GM10847 (cell line): ENCODE data around the gene SH3PXD2A.

Experiments used
- POLR2A ChIP-seq: IDR thresholded peaks from 2 replicates; pipeline ENCODE4 v1.6.1; 2011; ENCODE audit not compliant: insufficient read length; ENCODE audit errors: extremely low read depth

Gene SH3PXD2A

DNA sequence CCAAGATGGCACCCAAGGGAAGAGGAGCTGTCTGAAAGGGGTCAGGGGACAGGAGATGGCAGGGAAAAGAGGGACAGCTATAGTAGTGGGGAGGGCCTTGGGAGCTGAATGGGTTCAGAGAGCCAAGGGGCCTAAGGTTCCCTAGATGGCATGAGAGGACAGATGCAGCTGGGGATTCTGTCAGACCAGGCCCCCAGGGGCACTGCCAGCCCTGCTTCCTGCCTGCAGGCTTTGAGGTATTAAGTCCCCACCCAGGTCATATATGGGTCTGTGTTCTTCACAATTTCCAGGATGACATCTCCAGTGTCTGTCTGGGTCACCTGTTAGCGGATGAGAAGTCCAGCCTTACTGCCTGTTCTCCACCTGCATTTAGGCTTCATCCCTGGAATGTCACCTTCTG, 305.1 kb downstream of the SH3PXD2A start:
- TF ChIP-seq POLR2A, result no peak

DNA sequence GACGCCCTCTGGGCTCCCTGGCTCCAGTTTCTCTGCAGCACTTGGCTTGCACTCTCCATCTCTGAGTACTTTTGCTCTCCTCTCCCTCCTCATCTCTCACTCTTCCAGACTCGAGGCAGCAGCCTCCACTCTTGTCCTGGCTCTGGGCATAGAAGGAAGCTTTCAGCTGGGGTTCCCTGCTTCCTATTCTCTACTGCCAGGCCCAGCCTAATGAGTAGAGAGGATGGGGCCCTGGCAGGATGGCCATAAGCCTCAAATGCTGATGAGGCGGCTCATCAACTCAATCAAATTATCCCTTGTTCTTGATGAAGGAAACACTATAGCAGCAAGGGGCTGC, 306.1 kb downstream of the SH3PXD2A start:
- no peak for TF ChIP-seq POLR2A

- TF ChIP-seq POLR2A, result no peak
Measured at GRCh38 chr10:103548581-103549348, 306.6 kb downstream of the SH3PXD2A start.

DNA sequence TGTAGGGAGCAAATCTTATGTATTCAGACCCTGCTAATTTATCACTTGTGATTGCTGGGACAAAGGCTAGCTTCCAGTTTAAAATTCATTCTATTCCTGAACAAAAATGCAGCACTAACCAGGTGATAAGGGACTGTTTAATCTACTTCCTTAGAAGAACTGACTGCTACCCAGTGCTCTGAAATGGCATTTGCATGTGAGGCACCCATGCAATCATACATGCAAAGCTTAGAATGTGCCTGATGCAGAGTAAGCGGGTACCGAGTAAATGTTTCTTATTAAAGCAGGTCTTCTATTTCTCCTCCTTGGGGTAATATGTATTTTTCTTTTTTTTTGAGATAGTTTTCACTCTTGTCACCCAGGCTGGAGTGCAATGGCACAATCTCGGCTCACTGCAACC, 307.4 kb downstream of the SH3PXD2A start:
- no peak for TF ChIP-seq POLR2A

GRCh38 chr10:103547391-103547946, 307.9 kb downstream of the SH3PXD2A start:
- no peak for TF ChIP-seq POLR2A

- TF ChIP-seq POLR2A, result no peak
Measured at GRCh38 chr10:103546401-103546800, 309.0 kb downstream of the SH3PXD2A start.

DNA sequence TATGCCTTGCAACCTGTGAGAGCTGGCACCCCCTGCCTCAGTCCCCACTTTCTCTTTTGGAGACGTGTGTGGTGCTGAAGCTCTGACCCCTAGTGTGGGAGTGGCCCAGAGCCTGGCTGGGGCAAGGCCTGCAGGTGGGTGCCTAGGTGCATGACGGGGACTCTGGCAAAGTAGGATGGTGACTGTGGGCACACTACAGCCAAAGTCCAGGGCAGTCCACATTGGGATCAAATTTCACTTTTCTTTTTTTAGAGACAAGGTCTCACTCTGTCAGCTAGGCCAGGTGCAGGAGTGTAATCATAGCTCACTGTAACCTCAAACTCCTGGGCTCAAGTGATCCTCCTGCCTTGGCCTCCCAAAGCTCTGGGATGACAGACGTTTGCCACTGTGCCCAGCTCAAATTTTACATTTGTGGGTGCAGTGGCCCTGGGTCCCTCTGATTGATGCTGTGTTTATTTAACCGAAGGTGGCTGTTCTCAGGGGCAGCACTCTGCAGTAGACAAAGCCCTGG, 309.6 kb downstream of the SH3PXD2A start:
- TF ChIP-seq POLR2A, result no peak

GRCh38 chr10:103545366-103545765, 310.0 kb downstream of the SH3PXD2A start:
- no peak for TF ChIP-seq POLR2A

DNA sequence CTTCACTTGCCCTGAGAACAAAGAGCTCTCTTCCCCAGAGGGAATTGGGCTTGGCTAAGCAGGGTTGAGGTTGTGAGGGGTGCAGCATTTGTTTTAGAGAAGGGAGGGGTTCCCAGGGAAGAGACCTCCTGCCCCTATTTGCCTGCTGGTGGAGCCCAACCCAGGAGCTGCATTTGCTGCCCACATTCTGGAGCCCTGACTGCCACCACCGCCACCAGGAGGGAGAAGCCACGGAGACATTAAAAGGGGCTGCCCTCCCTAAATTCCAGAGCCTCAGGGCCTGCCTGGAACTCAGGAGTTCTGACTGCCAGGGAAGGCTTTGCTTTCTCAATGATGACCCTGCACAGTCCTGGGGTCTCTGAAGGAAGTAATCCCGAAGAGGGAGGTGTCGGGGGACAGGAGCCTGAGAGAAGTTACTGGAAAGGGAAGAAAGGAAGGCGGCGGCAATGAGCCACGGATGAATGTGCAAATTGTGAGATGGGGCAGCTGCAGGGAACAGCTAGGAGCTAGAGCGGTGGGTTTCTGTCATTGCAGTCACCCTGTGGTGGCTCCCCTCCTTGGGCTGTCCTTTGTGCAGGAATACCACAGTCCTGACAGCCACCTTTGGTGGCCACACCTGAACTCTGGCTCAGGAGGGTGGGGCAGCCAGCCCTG, 310.6 kb downstream of the SH3PXD2A start:
- TF ChIP-seq POLR2A, result no peak
